ENCODE measurements around the gene MBLAC1. TPM values are rescaled to one million over a fixed set of nuclear protein-coding genes. Genes with fewer than 3 reads are reported as not detected.

MBLAC1 gene
- total RNA-seq, 1 donor from 2014 or later = not detected

GRCh38 chr7:100093054-100093453 lies 33.7 kb upstream of the MBLAC1 start:
- Histone ChIP-seq H3K4me3 (no peak overlapping the region), H3K4me1 (peaks cover 7 to 10% of the 10 kb centered on the region in 2 donors), H3K9me3 (no peaks in the 10 kb centered on the region), H3K27ac (no peak overlapping the region), H3K36me3 (peaks cover 61 to 80% of the 10 kb centered on the region in 2 donors), H3K27me3 (no peaks in the 10 kb centered on the region)
- intact Hi-C loops (cut with DNase I) = no loop called here
- DNase-seq (ENCODE audit: low spot score in 2 of 2) = no peak
- no peak for TF ChIP-seq CTCF (IDR thresholded peaks at IDR 0.05)

GRCh38 chr7:100093498-100093897 lies 33.3 kb upstream of the MBLAC1 start:
- Histone ChIP-seq H3K36me3 (peaks cover 63 to 85% of the 10 kb centered on the region in 2 donors), H3K9me3 (no peaks in the 10 kb centered on the region), H3K27ac (no peak overlapping the region), H3K4me1 (peaks cover 6 to 7% of the 10 kb centered on the region in 2 donors), H3K27me3 (no peaks in the 10 kb centered on the region), H3K4me3 (no peak overlapping the region)
- TF ChIP-seq CTCF (IDR thresholded peaks at IDR 0.05) = no peak
- no peak for DNase-seq (ENCODE audit: low spot score in 2 of 2)
- intact Hi-C loops (cut with DNase I) = no loop called here

- Histone ChIP-seq H3K4me1 (peaks cover 6 to 7% of the 10 kb centered on the region in 2 donors), H3K9me3 (no peaks in the 10 kb centered on the region), H3K27ac (no peak overlapping the region), H3K4me3 (no peak overlapping the region), H3K36me3 (peaks cover 65 to 90% of the 10 kb centered on the region in 2 donors), H3K27me3 (no peaks in the 10 kb centered on the region)
- intact Hi-C loops (cut with DNase I) = no loop called here
- DNase-seq (ENCODE audit: low spot score in 2 of 2) = no peak
- no peak for TF ChIP-seq CTCF (IDR thresholded peaks at IDR 0.05)
Measured at GRCh38 chr7:100093925-100094486, 32.8 kb upstream of the MBLAC1 start.

- intact Hi-C loops (cut with DNase I) = no loop called here
- no peak overlapping the region for H3K27ac ChIP-seq
- H3K27me3 ChIP-seq = no peaks in the 10 kb centered on the region
- peaks cover 70 to 92% of the 10 kb centered on the region in 2 donors for H3K36me3 ChIP-seq
- H3K4me1 ChIP-seq = peaks cover 4 to 11% of the 10 kb centered on the region in 2 donors
- H3K9me3 ChIP-seq = no peaks in the 10 kb centered on the region
- DNase-seq (ENCODE audit: low spot score in 2 of 2) = no peak
- H3K4me3 ChIP-seq = no peak overlapping the region
- TF ChIP-seq CTCF (IDR thresholded peaks at IDR 0.05) = no peak
Measured at GRCh38 chr7:100095289-100095688, 31.5 kb upstream of the MBLAC1 start.

GRCh38 chr7:100095704-100096103 lies 31.1 kb upstream of the MBLAC1 start:
- Histone ChIP-seq H3K4me1 (peaks cover 4 to 11% of the 10 kb centered on the region in 2 donors), H3K4me3 (no peak overlapping the region), H3K36me3 (peaks cover 69 to 88% of the 10 kb centered on the region in 2 donors), H3K27me3 (no peaks in the 10 kb centered on the region), H3K27ac (no peak overlapping the region), H3K9me3 (no peaks in the 10 kb centered on the region)
- no peak for DNase-seq (ENCODE audit: low spot score in 2 of 2)
- intact Hi-C loops (cut with DNase I) = no loop called here
- no peak for TF ChIP-seq CTCF (IDR thresholded peaks at IDR 0.05)

GRCh38 chr7:100098913-100099312 lies 27.9 kb upstream of the MBLAC1 start:
- Histone ChIP-seq H3K4me1 (peaks cover 4 to 15% of the 10 kb centered on the region in 2 donors), H3K27me3 (no peaks in the 10 kb centered on the region), H3K27ac (no peak overlapping the region), H3K9me3 (no peaks in the 10 kb centered on the region), H3K36me3 (peaks cover 46 to 56% of the 10 kb centered on the region in 2 donors), H3K4me3 (no peak overlapping the region)
- intact Hi-C loops (cut with DNase I) = no loop called here
- TF ChIP-seq CTCF (IDR thresholded peaks at IDR 0.05) = no peak
- DNase-seq (ENCODE audit: low spot score in 2 of 2) = no peak

Measured in ascending aorta (tissue), 2 donors.